Psoas muscle (tissue), 8 donors: ENCODE results near the gene NCBP2L. TPM values are rescaled to one million over a fixed set of nuclear protein-coding genes. Genes with fewer than 3 reads are reported as not detected.
"Not testable (repeated sequence)": the region's sequence is repeated elsewhere in the genome, so short reads cannot be mapped to it uniquely, and the experiment has no call there.

Experiments
- ATAC-seq, 4 donors: fragments of 200-7000 bp; cut with Tn5 transposase; one replicate each; pipeline ENCODE4 v1.9.1; 2020; ENCODE audit warnings: moderate library complexity in 3 of 4, mild to moderate bottlenecking in 2 of 4
- DNase-seq, 2 donors: peaks; one replicate each; pipeline ENCODE4 v3.0.0-alpha.2; 2020
- H3K27ac ChIP-seq: fragments of 200-600 bp; one replicate; pipeline ENCODE4 v1.8.0; 2022
- H3K27me3 ChIP-seq, 3 donors: fragments of 200-600 bp in 1 of 3; one replicate each; pipeline versions ENCODE4 v1.6.1 to v1.8.0; 2013 to 2022; ENCODE audit warnings: low read length in 2 of 3, mild to moderate bottlenecking in 2 of 3, moderate library complexity in 1 of 3; ENCODE audit not compliant: insufficient read depth in 3 of 3
- H3K36me3 ChIP-seq, 2 donors: fragments of 200-600 bp in 1 of 2; one replicate each; pipeline versions ENCODE4 v1.6.1 to v1.8.0; 2013 to 2022; ENCODE audit warnings: low read depth in 1 of 2, mild to moderate bottlenecking in 1 of 2, moderate library complexity in 1 of 2; ENCODE audit not compliant: insufficient read depth in 1 of 2
- H3K4me1 ChIP-seq: fragments of 200-600 bp; one replicate; pipeline ENCODE4 v1.8.0; 2022
- H3K4me3 ChIP-seq: fragments of 200-600 bp; one replicate; pipeline ENCODE4 v1.8.0; 2022; ENCODE audit warnings: mild to moderate bottlenecking
- H3K9me3 ChIP-seq: fragments of 200-600 bp; one replicate; pipeline ENCODE4 v1.8.0; 2022
- WGBS, 3 donors: extraction: QIAGEN DNeasy Blood & Tissue Kit; methylation state at CpG; one replicate each; pipeline versions ENCODE4 v1.1.6 to v1.1.7; 2013; 5-methylcytosine and 5-hydroxymethylcytosine counted together
- intact Hi-C, 2 donors: fragments of 100-400 bp; cut with DNase I; formaldehyde crosslinking; loops; one replicate each; pipeline versions ENCODE4 v1.11.0 to v1.14.2; 2022
- polyA plus RNA-seq, 3 donors: library from polyadenylated mRNA; stranded (reverse); fragments of 200-250 nt; gene quantifications; one replicate each; pipeline ENCODE4 v1.2.3, GENCODE V29; 2013
- total RNA-seq, 4 donors: library from RNA; stranded (reverse); fragmentation: NEBNext Ultra II Directional in 2 of 4; extraction: Animal tissue kit (Norgen Biotek cat#: 25700) in 2 of 4; gene quantifications; one replicate each; pipeline versions ENCODE4 v1.2.1 to v1.2.4, GENCODE V29; 2021 to 2023
- TF ChIP-seq, protein P1 (sequence below): fragments of 200-600 bp; IDR thresholded peaks from one replicate; pipeline ENCODE4 v1.8.0; 2022; ENCODE audit warnings: antibody characterized with exemption
- donor health status: healthy with polysubstance abuse.
- donor health status: DM: no; HTN: no; CAD: no; lungs with moderate emphysema.
- donor health status: Bipolar disorder and iron deficiency.
- donor health status: healthy.
- donor health status: DM: yes; HTN: yes; CAD: no.
- donor health status: DM: no; HTN: no; CAD: no.
- donor health status: DM: no; HTN: no; CAD: no.
- donor health status: DM: yes; HTN: yes; CAD: no.

Gene NCBP2L
- total and polyA plus RNA-seq, 7 donors: 0.03 to 0.40 TPM; not detected in 5

DNA sequence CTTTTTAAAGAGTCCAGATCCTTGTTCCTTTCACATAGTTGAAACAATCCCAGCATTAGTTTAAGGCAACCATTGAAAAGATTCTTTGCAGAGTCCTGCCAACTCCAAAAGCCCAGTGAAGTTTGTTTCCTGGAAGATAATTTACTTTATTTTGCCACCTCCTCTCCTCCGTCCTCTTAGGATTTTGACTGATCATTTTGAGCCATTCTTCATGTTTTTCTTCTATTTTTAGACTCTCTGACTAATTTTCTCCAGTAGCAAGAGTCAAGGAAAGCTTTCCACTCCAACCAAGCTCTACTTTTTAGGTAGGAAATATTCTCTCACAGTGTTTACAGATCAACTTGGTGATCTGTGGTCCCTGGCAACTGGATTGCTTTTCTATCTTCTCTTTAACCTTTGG is 10.3 kb downstream of the NCBP2L start:
- H3K9me3 ChIP-seq: no peaks in the 10 kb centered on the region
- intact Hi-C loops: no loop called here
- 7 to 22% (median 9%) methylated on average over 1 of the region's 1 CpG for WGBS, 3 donors
- TF ChIP-seq, protein P1, sequence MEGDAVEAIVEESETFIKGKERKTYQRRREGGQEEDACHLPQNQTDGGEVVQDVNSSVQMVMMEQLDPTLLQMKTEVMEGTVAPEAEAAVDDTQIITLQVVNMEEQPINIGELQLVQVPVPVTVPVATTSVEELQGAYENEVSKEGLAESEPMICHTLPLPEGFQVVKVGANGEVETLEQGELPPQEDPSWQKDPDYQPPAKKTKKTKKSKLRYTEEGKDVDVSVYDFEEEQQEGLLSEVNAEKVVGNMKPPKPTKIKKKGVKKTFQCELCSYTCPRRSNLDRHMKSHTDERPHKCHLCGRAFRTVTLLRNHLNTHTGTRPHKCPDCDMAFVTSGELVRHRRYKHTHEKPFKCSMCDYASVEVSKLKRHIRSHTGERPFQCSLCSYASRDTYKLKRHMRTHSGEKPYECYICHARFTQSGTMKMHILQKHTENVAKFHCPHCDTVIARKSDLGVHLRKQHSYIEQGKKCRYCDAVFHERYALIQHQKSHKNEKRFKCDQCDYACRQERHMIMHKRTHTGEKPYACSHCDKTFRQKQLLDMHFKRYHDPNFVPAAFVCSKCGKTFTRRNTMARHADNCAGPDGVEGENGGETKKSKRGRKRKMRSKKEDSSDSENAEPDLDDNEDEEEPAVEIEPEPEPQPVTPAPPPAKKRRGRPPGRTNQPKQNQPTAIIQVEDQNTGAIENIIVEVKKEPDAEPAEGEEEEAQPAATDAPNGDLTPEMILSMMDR: no peak
- no peak overlapping the region for H3K4me3 ChIP-seq
- DNase-seq (no peak), ATAC-seq (no peak)
- H3K27ac ChIP-seq: no peak overlapping the region
- H3K36me3 ChIP-seq: no peaks in the 10 kb centered on the region
- H3K27me3 ChIP-seq: peaks cover 0 to 19% (median 0%) of the 10 kb centered on the region in 3 donors
- no peaks in the 10 kb centered on the region for H3K4me1 ChIP-seq

DNA sequence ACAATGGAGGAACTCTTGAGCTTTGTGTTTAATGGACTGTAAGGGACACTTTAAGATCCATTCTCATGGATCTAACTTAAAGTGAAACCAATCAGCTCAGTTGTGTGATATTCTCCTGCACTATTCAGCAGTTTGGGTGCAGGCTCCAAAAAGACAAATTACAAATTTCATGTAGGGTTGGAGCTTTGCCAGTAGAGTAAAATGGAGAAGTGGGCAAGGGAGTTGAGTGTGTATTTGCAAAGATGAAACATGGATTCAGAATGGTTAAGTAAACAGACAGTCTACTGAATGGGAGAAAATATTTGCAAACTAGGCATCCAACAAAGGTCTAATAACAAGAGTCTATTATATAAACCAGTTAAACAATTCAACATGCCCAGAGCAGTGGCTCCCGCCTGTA is 26.9 kb downstream of the NCBP2L start:
- Histone ChIP-seq H3K9me3 (peaks cover 12% of the 10 kb centered on the region), H3K36me3 (no peaks in the 10 kb centered on the region), H3K27me3 (peaks cover 0 to 22% (median 0%) of the 10 kb centered on the region in 3 donors), H3K4me3 (no peak overlapping the region), H3K4me1 (no peaks in the 10 kb centered on the region), H3K27ac (no peak overlapping the region)
- TF ChIP-seq, protein P1: no peak
- no peak for ATAC-seq
- 70 to 82% (median 75%) methylated on average over 1 of the region's 1 CpG for WGBS, 3 donors
- DNase-seq: no peak
- intact Hi-C loops: no loop called here

DNA sequence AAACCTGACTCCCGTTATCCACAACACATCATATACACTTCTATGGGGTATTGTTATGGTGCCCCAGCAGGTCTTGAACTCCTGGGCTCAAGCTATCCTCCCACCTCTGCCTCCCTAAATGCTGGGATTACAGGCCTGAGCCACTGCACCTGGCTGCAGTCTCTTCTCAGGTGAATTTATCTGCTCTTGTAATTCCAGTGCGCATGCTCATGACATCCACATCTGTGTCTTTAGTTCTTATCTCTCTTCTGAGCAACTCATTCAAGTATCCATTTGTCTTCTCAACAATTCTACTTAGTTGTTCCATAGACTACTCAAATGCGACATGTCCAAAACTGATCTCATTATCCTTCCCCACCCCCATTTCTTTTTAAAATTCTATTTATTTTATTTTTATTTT is 27.6 kb downstream of the NCBP2L start:
- Histone ChIP-seq H3K4me3 (no peak overlapping the region), H3K4me1 (no peaks in the 10 kb centered on the region), H3K9me3 (peaks cover 12% of the 10 kb centered on the region), H3K27me3 (peaks cover 0 to 22% (median 0%) of the 10 kb centered on the region in 3 donors), H3K27ac (no peak overlapping the region), H3K36me3 (no peaks in the 10 kb centered on the region)
- WGBS, 3 donors: 86 to 90% (median 86%) methylated on average over 3 of the region's 3 CpGs
- TF ChIP-seq, protein P1: no peak
- DNase-seq (no peak), ATAC-seq (no peak)
- intact Hi-C loops: no loop called here

DNA sequence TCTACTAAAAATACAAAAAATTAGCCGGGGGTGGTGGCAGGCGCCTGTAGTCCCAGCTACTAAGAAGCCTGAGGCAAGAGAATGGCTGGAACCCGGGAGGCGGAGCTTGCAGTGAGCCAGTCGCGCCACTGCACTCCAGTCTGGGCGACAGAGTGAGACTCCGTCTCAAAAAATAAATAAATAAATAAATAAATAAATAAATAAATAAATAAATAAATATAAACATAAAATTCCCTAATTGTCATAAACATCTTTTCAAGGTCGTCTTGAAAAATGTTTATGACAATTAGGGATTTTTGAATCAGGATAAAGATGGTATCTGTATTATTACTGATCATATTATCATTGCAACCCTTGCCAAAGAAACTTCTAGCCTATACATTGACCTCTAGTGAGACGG is 32.5 kb downstream of the NCBP2L start:
- H3K36me3 ChIP-seq, H3K4me1 ChIP-seq, DNase-seq, intact Hi-C loops, H3K4me3 ChIP-seq, H3K27ac ChIP-seq, ATAC-seq, H3K9me3 ChIP-seq: not testable (repeated sequence)
- 83 to 96% (median 93%) methylated on average over 9 to 10 of the region's 10 CpGs for WGBS, 3 donors
- peaks cover 0 to 34% (median 0%) of the 10 kb centered on the region in 3 donors for H3K27me3 ChIP-seq

DNA sequence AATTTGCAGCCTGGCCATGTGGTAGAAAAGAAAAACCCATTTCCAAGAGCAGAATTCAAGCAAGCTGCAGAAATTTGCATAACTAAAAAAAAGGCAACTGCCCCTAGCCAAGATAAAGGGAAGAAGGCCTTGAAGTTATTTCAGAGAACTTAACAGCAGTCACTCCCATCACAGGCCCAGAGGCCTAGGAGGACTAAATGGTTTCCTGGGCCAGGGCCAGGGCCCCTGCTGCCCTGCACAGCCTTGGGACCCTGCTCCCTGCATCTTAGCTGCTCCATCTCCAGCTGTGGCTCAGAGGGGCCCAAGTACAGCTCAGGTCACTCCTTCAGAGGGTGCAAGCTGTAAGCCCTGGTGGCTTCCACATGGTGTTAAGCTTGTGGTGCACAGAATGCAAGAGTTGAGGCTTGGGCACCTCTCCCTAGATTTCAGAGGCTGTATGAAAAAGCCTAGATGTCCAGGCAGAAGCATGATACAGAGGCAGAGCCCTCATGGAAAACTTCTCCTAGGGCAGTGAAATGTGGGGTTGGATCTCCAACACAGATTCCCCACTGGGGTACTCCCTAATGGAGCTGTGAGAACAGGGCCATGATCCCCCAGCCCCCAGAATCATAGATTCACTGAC is 41.5 kb downstream of the NCBP2L start:
- TF ChIP-seq, protein P1: no peak
- no peaks in the 10 kb centered on the region for H3K4me1 ChIP-seq
- H3K9me3 ChIP-seq: peaks cover 8% of the 10 kb centered on the region
- H3K27me3 ChIP-seq: peaks cover 0 to 13% (median 0%) of the 10 kb centered on the region in 3 donors
- DNase-seq (no peak), ATAC-seq (no peak)
- H3K27ac ChIP-seq: no peak overlapping the region
- H3K4me3 ChIP-seq: no peak overlapping the region
- intact Hi-C loops: no loop called here
- no peaks in the 10 kb centered on the region for H3K36me3 ChIP-seq
